Dermis microvascular lymphatic vessel endothelial cell (primary cell): Measurements from ENCODE around the gene MTX2. TPM values are rescaled to one million over a fixed set of nuclear protein-coding genes. Genes with fewer than 3 reads are reported as not detected.

ENCODE experiments used
- DNase-seq, 2 donors: peaks; one replicate each; pipeline versions ENCODE4 v3.0.0 to v3.0.0-alpha.2; 2010; ENCODE audit warnings: low read depth in 2 of 2
- total RNA-seq: library from RNA; depleted of rRNA; stranded (reverse); fragments of >200 nt; gene quantifications from 2 replicates; pipeline ENCODE4 v1.2.1, GENCODE V29; 2014

MTX2 gene
- 23.2 and 26.8 TPM in 2 replicates for total RNA-seq

GRCh38 chr2:176269319-176270099 is at the start of gene MTX2:
Gene MTX2 (plus strand): TSS chr2:176269442. CDS start chr2:176269630, 188 bp downstream.
- peak; percentile 42 to 78 for DNase-seq

DNA sequence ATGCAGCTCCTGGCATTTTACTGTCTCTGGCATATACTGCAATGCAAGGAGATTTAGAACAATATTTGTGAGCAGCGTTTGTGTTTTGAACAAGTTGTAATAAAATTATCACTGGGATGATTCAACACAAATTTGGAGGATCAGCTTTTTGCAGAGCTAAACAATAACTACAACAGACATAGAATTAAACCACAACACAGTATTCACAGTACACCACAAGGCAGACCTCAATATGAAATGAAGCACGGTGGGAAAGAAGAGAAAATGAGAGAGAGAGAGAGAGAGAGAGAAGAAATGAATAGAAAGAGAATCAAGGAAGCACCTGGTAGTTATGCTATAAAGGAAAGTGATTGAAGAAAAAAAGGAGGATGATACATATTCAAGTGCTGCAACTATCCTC is 41.4 kb upstream of the MTX2 start:
- DNase-seq: no peak

DNA sequence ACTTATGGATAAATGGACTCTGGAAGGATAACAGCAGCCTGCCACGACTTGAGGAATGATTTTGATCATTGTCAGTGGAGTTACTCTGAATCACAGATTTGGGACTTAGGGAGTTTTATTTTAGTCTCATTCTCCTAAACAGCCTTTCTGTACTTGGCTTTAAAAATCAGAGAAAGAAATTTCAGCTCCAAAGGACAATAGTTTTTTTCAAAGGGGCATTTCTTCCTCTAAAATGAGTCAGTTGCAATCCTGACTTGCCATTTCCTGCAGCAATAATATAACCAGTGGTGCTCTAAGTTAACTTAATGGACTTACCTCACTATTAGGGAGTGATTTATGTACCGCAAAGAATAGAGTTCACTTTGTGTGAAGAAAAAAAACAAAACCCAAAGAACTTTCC is 35.1 kb upstream of the MTX2 start:
- DNase-seq: peak in 1 of 2 donors; percentile 84

DNA sequence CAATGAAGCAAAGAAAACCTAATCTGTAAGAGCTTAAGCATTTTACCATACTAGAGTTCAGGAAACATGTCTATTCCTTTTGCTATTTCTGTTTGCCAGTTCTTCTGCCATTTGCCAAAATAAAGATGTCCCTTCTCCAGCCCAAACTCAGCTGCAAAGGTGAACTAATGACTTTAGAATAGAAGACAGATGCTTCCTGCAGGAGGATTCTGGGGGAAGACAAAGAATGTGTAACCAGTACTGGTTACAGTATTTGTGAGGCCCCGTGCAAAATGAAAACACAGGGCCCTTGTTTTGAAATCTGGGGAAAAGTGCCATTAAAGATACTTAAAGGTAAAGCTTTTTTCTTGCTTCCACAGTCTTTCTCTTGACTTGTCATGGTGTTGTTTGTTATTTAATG is 34.3 kb upstream of the MTX2 start:
- peak in 1 of 2 donors; percentile 54 for DNase-seq

- no peak for DNase-seq
Measured at GRCh38 chr2:176237456-176237855, 31.8 kb upstream of the MTX2 start.

DNA sequence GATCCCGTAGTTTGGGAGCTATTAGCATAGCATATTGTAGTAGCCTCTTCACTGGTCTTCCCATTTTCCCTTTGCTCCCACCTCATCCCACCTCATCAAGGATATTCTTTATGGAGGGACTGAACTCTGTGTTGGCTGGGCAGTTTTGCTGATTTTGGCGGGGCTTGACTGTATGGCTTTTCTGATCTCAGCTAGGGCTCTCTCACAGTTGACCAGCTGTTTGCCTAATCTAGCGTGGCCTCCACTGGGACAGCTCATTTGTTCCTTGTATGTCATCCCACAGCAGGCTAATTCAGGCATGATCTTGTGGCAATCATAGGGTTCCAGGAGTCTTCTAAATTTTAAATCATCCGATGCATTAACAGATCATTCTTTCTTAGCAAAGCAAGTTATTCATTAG is 30.2 kb upstream of the MTX2 start:
- DNase-seq: no peak

DNA sequence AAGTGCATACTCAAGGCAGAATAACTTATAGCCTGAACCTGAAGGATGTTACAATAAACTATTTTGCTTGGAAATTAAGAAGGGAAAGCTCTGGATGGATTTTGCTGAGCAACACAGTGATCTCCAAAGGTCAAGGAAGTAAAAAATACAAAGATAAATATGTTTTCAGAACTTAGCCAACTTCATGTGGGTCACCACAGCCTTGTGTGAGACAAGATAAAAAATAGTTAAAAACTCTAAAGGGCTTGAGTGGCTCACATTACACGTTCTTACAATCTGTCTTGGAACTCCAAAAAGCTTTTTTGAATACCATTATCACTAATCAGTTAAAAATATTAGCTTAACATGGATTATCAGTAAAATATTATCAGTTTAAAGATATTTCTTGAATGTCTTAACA is 28.9 kb upstream of the MTX2 start:
- DNase-seq: no peak

DNA sequence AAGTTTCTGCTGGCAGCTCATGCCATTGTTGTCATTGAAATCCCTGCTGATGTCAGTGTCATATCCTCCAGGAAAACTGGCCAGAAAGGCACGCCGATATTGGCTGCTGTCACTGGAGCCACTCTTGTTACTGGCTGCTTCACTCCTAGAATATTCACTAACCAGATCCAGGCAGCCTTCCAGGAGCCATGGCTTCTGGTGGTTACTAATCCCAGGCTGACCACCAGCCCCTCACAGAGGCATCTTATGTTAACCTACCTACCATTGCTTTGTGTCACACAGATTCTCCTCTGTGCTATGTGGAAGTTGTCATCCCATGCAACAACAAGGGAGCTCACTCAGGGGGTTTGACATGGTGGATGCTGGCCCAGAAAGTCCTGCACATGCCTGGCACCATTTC is 27.0 kb upstream of the MTX2 start:
- peak in 1 of 2 donors; percentile 24 for DNase-seq

DNA sequence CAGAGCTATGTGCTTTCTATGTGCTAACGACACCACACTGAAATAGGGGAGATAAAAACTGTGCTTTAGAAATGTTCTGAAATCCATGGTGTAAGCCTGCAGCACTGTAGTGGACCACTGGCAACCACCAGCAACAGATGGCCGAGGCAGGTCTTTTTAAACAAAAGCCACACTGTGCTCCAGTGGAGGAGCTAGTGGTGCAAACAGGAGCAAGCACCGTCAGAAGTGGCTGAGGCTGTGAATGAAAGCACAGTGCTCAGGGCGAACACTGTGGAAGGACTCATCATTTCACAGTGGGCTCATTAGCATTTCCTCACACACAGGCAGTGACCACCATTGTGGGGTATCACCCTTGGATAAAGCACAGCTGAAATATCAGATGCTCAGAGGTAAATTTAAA is 22.9 kb upstream of the MTX2 start:
- no peak for DNase-seq

- no peak for DNase-seq
Measured at GRCh38 chr2:176247859-176248258, 21.4 kb upstream of the MTX2 start.

GRCh38 chr2:176251928-176252327 is 17.3 kb upstream of the MTX2 start:
- DNase-seq: no peak

- DNase-seq: no peak
Measured at GRCh38 chr2:176260689-176261088, 8.6 kb upstream of the MTX2 start.

DNA sequence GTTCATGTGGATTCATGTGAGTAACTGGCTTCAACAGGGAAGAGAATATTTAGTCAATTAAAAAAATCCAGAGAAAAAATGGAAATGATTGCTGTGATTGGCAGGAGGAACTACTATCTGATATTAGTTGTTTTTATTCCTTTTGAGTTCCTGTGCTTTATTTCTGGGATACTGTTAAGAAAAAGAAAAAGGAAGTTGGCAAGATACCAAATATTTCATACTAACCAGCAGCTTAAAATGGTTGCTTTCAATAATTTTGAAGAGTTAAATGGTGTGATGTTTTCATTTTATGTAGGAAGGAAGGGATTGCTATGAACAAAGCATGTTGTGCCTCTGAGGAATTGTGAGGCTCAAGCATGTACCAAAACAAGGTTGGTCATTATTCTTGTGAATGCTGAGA is 8.1 kb upstream of the MTX2 start:
- DNase-seq: peak in 1 of 2 donors; percentile 53

- DNase-seq: no peak
Measured at GRCh38 chr2:176268976-176269318, 295 bp upstream of the MTX2 start.

DNA sequence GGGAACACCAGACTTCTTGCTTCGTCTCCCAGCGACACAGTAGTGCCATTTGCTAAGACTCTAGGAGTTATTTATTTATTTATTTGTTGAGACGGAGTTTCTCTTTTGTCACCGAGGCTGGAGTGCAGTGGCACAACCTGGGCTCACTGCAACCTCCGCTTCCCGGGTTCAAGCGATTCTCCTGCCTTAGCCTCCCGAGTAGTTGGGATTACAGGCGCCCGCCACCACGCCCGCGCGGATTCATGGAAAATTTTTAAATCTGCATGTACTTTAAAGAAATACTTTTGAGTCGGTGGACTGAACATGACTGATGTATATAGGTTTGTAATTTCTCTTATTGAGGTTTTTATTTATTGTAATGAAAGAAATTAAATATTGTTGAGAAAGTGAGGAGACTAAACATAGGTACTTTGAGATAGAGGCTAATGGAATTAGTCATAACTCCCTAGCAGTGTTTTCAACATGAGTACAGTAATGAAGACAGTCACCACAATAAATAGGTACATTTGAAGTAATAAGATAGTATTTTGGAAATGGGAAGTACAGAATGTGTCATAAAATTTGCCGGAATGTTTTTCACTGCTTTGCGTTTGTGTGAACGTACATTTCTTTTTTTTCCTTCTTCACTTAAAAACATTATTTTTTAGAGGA is 983 bp downstream of the MTX2 start:
- no peak for DNase-seq

DNA sequence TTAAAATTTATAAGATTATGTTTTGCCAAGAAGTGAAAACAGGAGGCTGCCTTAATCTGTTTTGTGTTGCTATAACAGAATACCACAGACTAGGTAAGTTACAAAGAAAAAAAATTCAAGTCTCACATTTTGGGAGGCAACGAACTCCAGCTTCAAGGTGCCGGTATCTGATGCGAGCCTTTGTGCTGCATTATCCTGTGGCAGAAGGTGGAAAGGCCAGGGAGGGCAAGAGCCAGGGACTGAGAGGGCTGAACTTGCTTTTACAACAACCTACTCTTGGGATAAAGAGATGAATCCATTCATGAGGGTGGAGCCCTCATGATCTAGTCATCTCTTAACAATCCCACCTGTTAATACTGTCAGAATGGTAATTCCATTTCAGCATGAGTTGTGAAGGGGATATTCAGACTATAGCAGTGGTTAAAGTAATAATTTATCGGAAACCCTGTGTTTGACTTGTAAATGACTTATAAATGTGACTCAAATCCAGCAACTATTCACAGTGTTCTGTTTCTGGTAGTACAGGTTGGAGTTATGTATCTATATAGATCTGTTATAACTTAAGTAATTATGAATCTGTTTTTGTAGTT is 3.7 kb downstream of the MTX2 start:
- no peak for DNase-seq

GRCh38 chr2:176278927-176279326 is 9.7 kb downstream of the MTX2 start:
- DNase-seq: no peak

GRCh38 chr2:176280156-176280555 is 10.9 kb downstream of the MTX2 start:
- no peak for DNase-seq

DNA sequence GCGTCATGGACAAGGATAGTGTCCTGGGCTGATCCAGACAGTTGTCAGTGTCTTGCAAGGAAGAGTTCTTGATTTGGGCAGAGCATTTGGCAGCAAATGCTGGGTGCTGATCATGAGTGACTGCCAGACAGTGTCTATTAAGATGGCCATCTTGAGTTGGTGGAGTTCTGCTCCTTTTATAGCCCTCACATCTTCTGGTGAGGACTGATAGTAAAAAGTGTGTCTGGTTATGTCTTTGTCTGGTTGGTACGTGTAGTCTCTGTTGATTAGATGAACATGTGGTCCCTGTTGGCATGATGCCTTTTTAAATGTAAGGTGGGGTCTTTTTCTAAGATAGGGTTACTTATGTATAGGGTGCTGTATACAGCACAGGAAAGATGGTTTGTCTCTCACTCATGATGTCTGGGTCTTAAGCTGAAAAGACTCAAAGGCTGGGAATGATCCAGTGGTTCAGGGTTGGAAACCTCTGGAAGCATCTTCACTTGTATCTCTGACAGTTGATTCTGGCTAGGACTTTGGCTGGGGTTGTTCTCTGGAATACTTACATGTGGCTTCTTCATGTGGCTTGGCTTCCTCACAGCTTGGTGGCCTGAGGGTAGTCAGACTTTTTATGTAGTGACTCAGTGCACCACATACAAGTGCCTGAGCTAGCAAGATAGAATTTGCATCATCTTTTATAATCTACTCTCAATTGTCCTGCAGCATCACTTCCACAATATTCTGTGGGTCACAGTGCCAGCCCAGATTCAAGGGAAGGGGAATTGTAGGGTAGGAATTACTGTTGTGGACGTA is 11.8 kb downstream of the MTX2 start:
- no peak for DNase-seq

DNA sequence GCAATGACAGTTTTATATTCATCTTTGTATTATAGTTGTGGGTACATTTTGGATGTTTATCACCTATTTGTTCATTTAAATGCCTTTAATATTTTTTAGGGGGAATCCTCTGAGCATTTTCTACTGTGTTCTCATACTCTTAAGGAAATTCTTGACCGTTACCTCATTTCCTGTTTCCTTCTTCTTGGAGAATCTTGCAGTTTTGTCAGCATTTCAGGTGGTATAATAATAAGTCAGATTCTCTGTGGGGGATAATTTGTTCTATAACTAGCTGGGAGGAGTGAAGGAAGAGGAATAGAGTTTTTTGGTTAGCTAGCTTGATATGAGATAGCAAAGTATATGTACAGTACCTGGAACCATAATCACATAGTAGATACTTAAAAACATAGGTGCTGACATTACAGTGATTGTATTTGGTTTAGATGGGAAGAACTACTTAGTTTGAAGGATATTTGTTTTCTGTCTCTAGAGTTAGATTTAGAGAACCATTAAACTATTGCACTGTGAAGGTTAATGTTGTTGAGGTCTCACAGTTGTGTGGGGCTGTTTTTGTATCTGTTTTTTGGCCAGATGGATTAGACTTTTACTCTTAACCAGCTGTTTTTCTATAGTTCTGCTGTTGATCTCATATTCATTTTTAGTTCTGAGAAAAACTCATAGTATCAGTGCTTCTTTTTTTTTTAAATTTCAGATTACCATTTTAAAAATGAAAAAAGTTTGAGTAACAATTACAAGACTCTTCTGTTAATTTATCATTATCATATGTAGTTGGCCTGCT is 14.2 kb downstream of the MTX2 start:
- peak in 1 of 2 donors; percentile 63 for DNase-seq

- DNase-seq: no peak
Measured at GRCh38 chr2:176284461-176285049, 15.3 kb downstream of the MTX2 start.
